ENCODE measurements around the gene ZNF778. TPM values are rescaled to one million over a fixed set of nuclear protein-coding genes. Genes with fewer than 3 reads are reported as not detected.

Gene ZNF778
- total and polyA plus RNA-seq, 2 of the 13 experiments (the other 11 are each of a cell fraction or from before 2014, with no cell fraction given) = 3.8 to 7.2 TPM

GRCh38 chr16:89261691-89262563 is 44.4 kb downstream of the ZNF778 start (continued):
- peak; percentile 63; the same call in 1 of the 2 replicates for TF ChIP-seq ARID4A (CRISPR knock-in tag; IDR thresholded peaks at IDR 0.05; ENCODE audit: borderline replicate concordance)
- no peak for TF ChIP-seq ZSCAN22 (CRISPR knock-in tag; IDR thresholded peaks at IDR 0.05)
- TF ChIP-seq FOXP1 (IDR thresholded peaks at IDR 0.05) = no peak
- no peak for TF ChIP-seq FOXP1 (CRISPR knock-in tag; IDR thresholded peaks at IDR 0.05)
- TF ChIP-seq GTF2F1 (IDR thresholded peaks at IDR 0.05; ENCODE audit: low read length) = no peak
- no peak; the same call in 1 of the 2 replicates for TF ChIP-seq SALL1 (CRISPR knock-in tag; IDR thresholded peaks at IDR 0.05)
- peak; percentile 69; the same call in 1 of the 2 replicates for TF ChIP-seq ZNF441 (CRISPR knock-in tag; IDR thresholded peaks at IDR 0.05; ENCODE audit: borderline replicate concordance)
- no peak for TF ChIP-seq MLX (CRISPR knock-in tag; IDR thresholded peaks at IDR 0.05)
- no peak for TF ChIP-seq PCBP1 (IDR thresholded peaks at IDR 0.05; ENCODE audit: borderline replicate concordance, low read depth, low read length)
- TF ChIP-seq FOXA3 (CRISPR knock-in tag; IDR thresholded peaks at IDR 0.05) = 0 out of 2 replicates have a peak, but pooled peaks have one; percentile 10
- TF ChIP-seq SMAD9 (CRISPR knock-in tag; IDR thresholded peaks at IDR 0.05) = 0 out of 2 replicates have a peak, but pooled peaks have one; percentile 71
- no peak for TF ChIP-seq ZNF691 (CRISPR knock-in tag; IDR thresholded peaks at IDR 0.05; ENCODE audit: borderline replicate concordance, low read depth)
- TF ChIP-seq ZNF432 (CRISPR knock-in tag; IDR thresholded peaks at IDR 0.05; ENCODE audit: borderline replicate concordance) = no peak
- TF ChIP-seq ZNF75D (CRISPR knock-in tag; IDR thresholded peaks at IDR 0.05; ENCODE audit: borderline replicate concordance) = no peak
- no peak; the same call in 1 of the 2 replicates for TF ChIP-seq ZNF737 (CRISPR knock-in tag; IDR thresholded peaks at IDR 0.05; ENCODE audit: borderline replicate concordance)
- TF ChIP-seq ZBTB21 (CRISPR knock-in tag; IDR thresholded peaks at IDR 0.05) = no peak
- 0 out of 2 replicates have a peak, but pooled peaks have one; percentile 55 for TF ChIP-seq ZBTB34 (CRISPR knock-in tag; IDR thresholded peaks at IDR 0.05)
- TF ChIP-seq TRIM24 (CRISPR knock-in tag; IDR thresholded peaks at IDR 0.05) = no peak

All from HepG2 (cell line).